Upper lobe of right lung (tissue), 1 donor: ENCODE measurements around the gene RABGEF1. TPM values are rescaled to one million over a fixed set of nuclear protein-coding genes. Genes with fewer than 3 reads are reported as not detected.
A peak's percentile ranks its signal among the peaks of the same experiment; 100 is the strongest.
"Not testable (repeated sequence)": the region's sequence is repeated elsewhere in the genome, so short reads cannot be mapped to it uniquely, and the experiment has no call there.

Experiments used
- ATAC-seq: fragments of 200-7000 bp; cut with Tn5 transposase; one replicate; pipeline ENCODE4 v1.9.1; 2020; ENCODE audit warnings: mild to moderate bottlenecking, moderate library complexity
- DNase-seq: peaks from one replicate; pipeline ENCODE4 v3.0.0-alpha.2; 2020
- H3K27ac ChIP-seq: fragments of 200-600 bp; one replicate; pipeline ENCODE4 v1.8.0; 2022
- H3K27me3 ChIP-seq: fragments of 200-600 bp; one replicate; pipeline ENCODE4 v1.8.0; 2022; ENCODE audit warnings: mild to moderate bottlenecking
- H3K36me3 ChIP-seq: fragments of 200-600 bp; one replicate; pipeline ENCODE4 v1.8.0; 2022
- H3K4me1 ChIP-seq: fragments of 200-600 bp; one replicate; pipeline ENCODE4 v1.8.0; 2022
- H3K4me3 ChIP-seq: fragments of 200-600 bp; one replicate; pipeline ENCODE4 v1.8.0; 2022; ENCODE audit warnings: mild to moderate bottlenecking
- H3K9me3 ChIP-seq: fragments of 200-600 bp; one replicate; pipeline ENCODE4 v1.8.0; 2022
- intact Hi-C: fragments of 100-400 bp; cut with DNase I; formaldehyde crosslinking; loops from one replicate; pipeline ENCODE4 v1.11.0; 2022
- total RNA-seq: library from RNA; stranded (reverse); fragmentation: NEBNext Ultra II Directional; extraction: Animal tissue kit (Norgen Biotek cat#: 25700); gene quantifications from one replicate; pipeline ENCODE4 v1.2.1, GENCODE V29; 2021
- TF ChIP-seq, protein P1 (sequence below): fragments of 200-600 bp; IDR thresholded peaks from one replicate; pipeline ENCODE4 v1.8.0; 2022; ENCODE audit warnings: antibody characterized with exemption
- donor health status: DM: no; HTN: yes; CAD: no; lungs with severe emphysema.

The RABGEF1 gene
- total RNA-seq, 1 donor from 2014 or later = 23.1 TPM

GRCh38 chr7:66790196-66790595 is 49.7 kb downstream of the RABGEF1 start:
- H3K4me3 ChIP-seq = no peak overlapping the region
- no peaks in the 10 kb centered on the region for H3K9me3 ChIP-seq
- DNase-seq (no peak), ATAC-seq (no peak)
- H3K36me3 ChIP-seq = peaks cover 73% of the 10 kb centered on the region
- intact Hi-C loops = no loop called here
- H3K27me3 ChIP-seq = no peaks in the 10 kb centered on the region
- TF ChIP-seq, protein P1, sequence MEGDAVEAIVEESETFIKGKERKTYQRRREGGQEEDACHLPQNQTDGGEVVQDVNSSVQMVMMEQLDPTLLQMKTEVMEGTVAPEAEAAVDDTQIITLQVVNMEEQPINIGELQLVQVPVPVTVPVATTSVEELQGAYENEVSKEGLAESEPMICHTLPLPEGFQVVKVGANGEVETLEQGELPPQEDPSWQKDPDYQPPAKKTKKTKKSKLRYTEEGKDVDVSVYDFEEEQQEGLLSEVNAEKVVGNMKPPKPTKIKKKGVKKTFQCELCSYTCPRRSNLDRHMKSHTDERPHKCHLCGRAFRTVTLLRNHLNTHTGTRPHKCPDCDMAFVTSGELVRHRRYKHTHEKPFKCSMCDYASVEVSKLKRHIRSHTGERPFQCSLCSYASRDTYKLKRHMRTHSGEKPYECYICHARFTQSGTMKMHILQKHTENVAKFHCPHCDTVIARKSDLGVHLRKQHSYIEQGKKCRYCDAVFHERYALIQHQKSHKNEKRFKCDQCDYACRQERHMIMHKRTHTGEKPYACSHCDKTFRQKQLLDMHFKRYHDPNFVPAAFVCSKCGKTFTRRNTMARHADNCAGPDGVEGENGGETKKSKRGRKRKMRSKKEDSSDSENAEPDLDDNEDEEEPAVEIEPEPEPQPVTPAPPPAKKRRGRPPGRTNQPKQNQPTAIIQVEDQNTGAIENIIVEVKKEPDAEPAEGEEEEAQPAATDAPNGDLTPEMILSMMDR = no peak
- H3K4me1 ChIP-seq = no peaks in the 10 kb centered on the region
- no peak overlapping the region for H3K27ac ChIP-seq

- intact Hi-C loops = no loop called here
- TF ChIP-seq, protein P1 = no peak
- no peak overlapping the region for H3K4me3 ChIP-seq
- no peak for ATAC-seq
- H3K27me3 ChIP-seq = no peaks in the 10 kb centered on the region
- H3K27ac ChIP-seq = no peak overlapping the region
- H3K36me3 ChIP-seq = peaks cover 74% of the 10 kb centered on the region
- no peak for DNase-seq
- H3K4me1 ChIP-seq = no peaks in the 10 kb centered on the region
- no peaks in the 10 kb centered on the region for H3K9me3 ChIP-seq
These were observed 50.2 kb downstream of the RABGEF1 start for GRCh38 chr7:66790725-66791124.

- Histone ChIP-seq H3K4me3 (no peak overlapping the region), H3K36me3 (peaks cover 94% of the 10 kb centered on the region), H3K4me1 (no peaks in the 10 kb centered on the region), H3K27ac (no peak overlapping the region), H3K9me3 (no peaks in the 10 kb centered on the region), H3K27me3 (no peaks in the 10 kb centered on the region)
- intact Hi-C loops = no loop called here
- TF ChIP-seq, protein P1 = no peak
- ATAC-seq (no peak), DNase-seq (no peak)
These were observed 60.1 kb downstream of the RABGEF1 start for GRCh38 chr7:66800591-66800990.

- Histone ChIP-seq H3K4me1 (no peaks in the 10 kb centered on the region), H3K27ac (no peak overlapping the region), H3K27me3 (no peaks in the 10 kb centered on the region), H3K9me3 (no peaks in the 10 kb centered on the region), H3K36me3 (peaks cover 94% of the 10 kb centered on the region), H3K4me3 (no peak overlapping the region)
- TF ChIP-seq, protein P1 = no peak
- ATAC-seq (no peak), DNase-seq (no peak)
- intact Hi-C loops = no loop called here
These were observed 63.5 kb downstream of the RABGEF1 start for GRCh38 chr7:66804001-66804400.

- Histone ChIP-seq H3K27me3 (no peaks in the 10 kb centered on the region), H3K27ac (no peak overlapping the region), H3K4me3 (no peak overlapping the region), H3K36me3 (peaks cover 80% of the 10 kb centered on the region), H3K4me1 (no peaks in the 10 kb centered on the region), H3K9me3 (no peaks in the 10 kb centered on the region)
- TF ChIP-seq, protein P1 = no peak
- DNase-seq = no peak
- no peak for ATAC-seq
- intact Hi-C loops = no loop called here
These were observed 67.2 kb downstream of the RABGEF1 start for GRCh38 chr7:66807736-66808135.

DNA sequence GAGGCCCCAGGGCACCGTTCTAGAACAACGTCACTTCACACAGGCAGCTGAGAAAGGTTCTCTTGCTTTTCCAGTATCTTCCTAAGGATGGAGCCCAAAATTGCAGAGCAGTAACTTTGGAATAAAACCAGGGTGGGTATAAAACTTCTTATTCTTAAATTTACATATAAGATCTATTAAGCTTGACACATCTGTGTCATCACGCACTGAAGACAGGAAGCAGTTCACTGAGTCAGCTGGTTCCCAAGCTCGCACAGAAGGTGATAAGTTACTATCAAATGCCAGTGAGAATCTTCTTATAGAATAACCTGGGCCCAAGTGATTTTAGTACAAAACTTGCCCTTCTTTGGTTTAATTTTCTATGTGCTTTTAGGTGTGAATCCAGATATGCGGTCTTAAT is 70.2 kb downstream of the RABGEF1 start:
- TF ChIP-seq, protein P1 = no peak
- Histone ChIP-seq H3K4me3 (no peak overlapping the region), H3K27ac (no peak overlapping the region), H3K4me1 (no peaks in the 10 kb centered on the region), H3K9me3 (no peaks in the 10 kb centered on the region), H3K27me3 (no peaks in the 10 kb centered on the region), H3K36me3 (peaks cover 56% of the 10 kb centered on the region)
- ATAC-seq (no peak), DNase-seq (no peak)
- intact Hi-C loops = no loop called here

- intact Hi-C loops, H3K27ac ChIP-seq, H3K9me3 ChIP-seq, H3K4me1 ChIP-seq, ATAC-seq, H3K27me3 ChIP-seq, H3K4me3 ChIP-seq: not testable (repeated sequence)
- peaks cover 10% of the 10 kb centered on the region for H3K36me3 ChIP-seq
- DNase-seq = peak; percentile 44
These were observed 74.8 kb downstream of the RABGEF1 start for GRCh38 chr7:66815186-66815875.
